Testis (tissue), 2 donors: ENCODE results near the gene FAM199X.

Source experiments
- POLR2A ChIP-seq: fragments of 450-650 bp; IDR thresholded peaks from one replicate; pipeline ENCODE4 v1.6.1; 2017; ENCODE audit warnings: antibody characterized with exemption, mild to moderate bottlenecking, moderate library complexity
- TF ChIP-seq, protein P1 (sequence below), 3 experiments: fragments of 450-650 bp in 2 of 3; fragments of 200-600 bp in 1 of 3; sonication (generic) in 1 of 3; IDR thresholded peaks; one replicate each; pipeline ENCODE4 v1.5.1; 2016 to 2019; ENCODE audit warnings: antibody characterized with exemption in 3 of 3, mild to moderate bottlenecking in 2 of 3, moderate library complexity in 1 of 3

DNA sequence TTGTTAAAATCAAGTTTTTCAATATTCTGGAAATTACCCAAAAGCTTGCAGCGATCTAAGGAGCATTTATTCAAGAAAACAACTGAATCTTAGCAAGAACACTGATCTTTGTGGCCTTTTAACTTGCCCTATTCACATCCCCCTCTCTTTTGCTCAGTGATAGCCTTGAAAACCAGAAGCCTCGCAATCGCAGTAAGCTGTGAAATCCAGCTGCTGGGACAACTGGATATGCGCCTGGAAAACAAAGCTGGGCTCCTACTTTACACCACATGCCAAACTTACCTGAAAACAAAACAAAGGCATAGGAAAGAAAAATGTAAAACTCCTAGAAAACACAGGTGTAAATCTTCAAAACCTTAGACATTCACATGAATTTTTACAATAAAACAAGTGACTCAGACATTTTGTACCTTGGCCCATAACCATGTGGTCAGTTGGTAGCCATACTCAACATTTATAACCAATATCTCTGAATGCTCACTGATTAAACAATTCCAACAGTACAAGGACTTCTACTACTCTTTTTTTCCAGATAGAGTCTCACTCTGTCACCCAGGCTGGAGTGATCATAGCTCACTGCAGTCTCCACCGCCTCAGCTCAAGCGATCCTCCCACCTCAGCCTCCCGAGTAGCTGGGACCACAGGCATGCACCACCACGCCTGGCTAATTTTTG lies 25.0 kb upstream of the FAM199X start:
- TF ChIP-seq POLR2A: no peak
- TF ChIP-seq, protein P1, sequence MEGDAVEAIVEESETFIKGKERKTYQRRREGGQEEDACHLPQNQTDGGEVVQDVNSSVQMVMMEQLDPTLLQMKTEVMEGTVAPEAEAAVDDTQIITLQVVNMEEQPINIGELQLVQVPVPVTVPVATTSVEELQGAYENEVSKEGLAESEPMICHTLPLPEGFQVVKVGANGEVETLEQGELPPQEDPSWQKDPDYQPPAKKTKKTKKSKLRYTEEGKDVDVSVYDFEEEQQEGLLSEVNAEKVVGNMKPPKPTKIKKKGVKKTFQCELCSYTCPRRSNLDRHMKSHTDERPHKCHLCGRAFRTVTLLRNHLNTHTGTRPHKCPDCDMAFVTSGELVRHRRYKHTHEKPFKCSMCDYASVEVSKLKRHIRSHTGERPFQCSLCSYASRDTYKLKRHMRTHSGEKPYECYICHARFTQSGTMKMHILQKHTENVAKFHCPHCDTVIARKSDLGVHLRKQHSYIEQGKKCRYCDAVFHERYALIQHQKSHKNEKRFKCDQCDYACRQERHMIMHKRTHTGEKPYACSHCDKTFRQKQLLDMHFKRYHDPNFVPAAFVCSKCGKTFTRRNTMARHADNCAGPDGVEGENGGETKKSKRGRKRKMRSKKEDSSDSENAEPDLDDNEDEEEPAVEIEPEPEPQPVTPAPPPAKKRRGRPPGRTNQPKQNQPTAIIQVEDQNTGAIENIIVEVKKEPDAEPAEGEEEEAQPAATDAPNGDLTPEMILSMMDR (IDR thresholded peaks at IDR 0.05): no peak
